HG02678 (cell line): Measurements from ENCODE around the gene TTC39B.

Experiments
- ATAC-seq: cut with Tn5 transposase; IDR thresholded peaks from one replicate; pipeline ENCODE4 v1.9.1; 2021; ENCODE audit warnings: mild to moderate bottlenecking, moderate library complexity; ENCODE audit not compliant: unreplicated experiment

TTC39B gene

DNA sequence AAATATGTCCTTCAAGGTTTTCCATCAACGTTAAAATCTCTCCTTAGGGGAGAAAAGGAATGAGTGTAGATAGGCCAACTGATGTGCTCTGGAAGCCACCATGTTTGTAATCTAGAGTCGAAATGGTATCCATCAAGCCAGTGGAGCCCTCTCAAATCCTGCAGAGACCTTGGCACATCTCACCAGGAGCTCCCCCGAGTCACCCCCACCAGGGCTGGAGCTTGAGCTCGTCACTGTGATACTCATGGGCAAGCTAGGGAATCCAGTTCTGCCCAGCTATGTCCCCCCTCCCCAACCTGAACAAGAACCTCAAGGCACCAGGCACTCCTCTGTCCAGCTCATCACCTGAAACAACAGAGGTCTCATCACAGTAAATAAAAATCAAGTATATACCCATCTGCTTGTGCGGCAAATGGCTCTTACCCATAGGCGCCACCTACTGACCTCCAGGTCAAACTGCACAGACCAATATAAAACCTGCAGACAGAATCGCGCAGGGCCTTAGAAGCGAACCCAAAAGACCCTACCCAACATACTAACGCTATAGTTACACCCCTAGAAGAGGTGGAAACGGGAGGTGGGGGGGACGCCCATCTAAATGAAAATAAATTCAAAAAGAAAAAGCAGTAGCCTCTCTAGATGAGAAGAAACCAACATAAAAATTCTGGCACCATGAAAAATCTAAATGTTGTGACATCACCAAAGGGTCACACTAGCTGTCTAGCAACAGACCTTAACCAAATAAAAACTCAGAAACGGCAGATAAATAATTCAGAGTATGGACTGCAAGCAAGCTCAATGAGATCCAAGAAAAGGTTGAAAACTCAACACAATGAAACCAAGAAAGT lies 75.0 kb downstream of the TTC39B start:
- peak; percentile 65 for ATAC-seq

DNA sequence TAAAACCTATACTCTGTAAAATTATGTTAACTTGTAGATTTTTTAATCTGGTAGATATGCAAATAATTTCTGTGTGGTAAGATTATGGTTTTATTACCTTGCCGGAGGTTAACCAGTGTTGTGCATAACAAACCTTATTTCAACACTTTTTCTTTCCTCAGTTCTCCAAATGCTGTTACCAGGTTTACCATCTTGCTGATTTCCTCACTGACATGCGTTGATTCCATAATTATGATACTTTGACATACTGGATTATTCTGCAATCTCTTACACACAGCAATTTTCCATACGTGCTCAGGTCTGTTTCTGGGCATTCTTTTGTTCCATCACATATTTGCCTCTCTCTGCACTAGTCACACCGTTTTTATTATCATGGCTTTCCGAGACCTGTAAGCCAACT lies 77.6 kb downstream of the TTC39B start:
- ATAC-seq, result no peak

DNA sequence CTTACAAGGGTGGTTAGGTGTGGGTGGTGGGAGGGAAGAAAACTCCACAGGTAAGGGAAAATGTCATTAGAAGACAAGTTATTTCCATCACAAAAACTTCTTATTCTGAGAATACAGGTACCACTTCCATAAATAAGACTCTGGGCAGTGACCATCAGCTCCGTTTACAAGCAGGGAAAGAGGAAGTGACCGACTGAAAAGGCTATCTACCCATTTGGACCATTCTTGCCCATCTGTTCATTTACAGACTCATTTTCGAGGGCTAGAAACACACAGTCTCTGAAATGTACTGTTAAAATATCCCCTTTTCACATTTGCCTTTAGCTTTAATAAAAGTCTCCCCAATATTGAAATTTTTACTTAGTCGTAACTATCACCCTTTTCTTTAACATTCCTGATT lies 79.5 kb downstream of the TTC39B start:
- ATAC-seq, result no peak

DNA sequence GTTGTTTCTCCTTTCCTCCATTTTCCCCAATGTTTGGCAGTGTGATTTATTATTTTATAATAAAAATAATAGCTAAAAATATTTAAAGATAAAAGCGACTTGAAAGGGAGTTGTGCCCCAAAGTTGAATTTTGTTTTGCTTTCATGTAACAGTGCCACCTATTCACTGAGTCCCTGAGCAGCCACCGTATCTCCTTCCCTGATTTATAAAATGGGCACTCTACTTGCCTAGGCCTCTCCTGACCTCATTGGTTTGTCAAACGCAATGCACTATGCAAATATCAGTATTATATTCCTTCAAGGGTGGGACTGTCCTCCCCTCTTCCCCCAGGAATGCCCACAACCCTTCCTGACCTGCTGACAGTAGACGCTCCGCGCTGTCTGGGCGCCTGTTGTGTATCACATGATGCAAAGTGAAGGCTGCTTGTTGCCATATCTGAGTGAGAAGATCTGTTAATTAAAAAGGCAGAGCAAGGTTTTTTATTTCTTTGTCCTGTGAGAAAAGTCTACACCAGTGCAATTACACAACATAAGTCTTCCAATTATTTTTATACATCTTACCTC lies 81.4 kb downstream of the TTC39B start:
- ATAC-seq, result no peak

DNA sequence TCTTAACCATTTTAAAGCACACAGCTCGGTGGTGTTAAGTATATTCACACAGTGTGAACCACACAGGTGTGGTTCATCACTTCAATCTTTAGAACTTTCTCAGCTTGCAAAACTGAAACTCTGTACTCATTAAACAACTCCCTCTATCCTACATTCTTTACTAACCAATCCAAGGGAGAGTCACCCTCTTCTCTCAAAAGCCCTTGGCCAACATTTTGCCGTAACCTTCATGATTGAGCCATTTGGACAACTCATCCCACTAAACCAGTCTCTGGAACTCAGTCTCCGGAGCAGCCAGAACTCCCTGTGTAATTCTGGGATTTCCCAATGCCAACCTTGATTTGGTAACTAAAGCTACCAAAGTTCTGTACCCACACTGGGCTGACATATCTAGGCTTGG lies 84.7 kb downstream of the TTC39B start:
- ATAC-seq, result no peak

DNA sequence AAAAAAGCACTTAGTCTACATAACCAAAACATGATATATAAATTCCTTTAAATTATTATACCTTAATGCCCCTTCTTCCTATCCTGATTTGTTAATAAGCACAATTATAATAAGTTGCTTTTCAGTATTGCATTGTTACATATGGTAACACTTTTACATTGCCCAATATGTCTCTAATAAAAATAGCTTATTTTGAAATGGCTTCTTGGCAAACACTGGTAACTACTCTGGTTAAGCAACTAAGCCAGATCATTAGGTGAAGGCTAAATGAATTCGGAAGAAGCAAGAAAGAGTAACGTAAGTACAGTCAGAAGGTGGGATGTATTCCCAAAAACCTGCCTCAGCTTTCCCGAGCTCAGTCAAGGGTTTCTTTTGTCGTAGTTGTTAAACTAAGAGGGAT lies 85.3 kb downstream of the TTC39B start:
- no peak for ATAC-seq

DNA sequence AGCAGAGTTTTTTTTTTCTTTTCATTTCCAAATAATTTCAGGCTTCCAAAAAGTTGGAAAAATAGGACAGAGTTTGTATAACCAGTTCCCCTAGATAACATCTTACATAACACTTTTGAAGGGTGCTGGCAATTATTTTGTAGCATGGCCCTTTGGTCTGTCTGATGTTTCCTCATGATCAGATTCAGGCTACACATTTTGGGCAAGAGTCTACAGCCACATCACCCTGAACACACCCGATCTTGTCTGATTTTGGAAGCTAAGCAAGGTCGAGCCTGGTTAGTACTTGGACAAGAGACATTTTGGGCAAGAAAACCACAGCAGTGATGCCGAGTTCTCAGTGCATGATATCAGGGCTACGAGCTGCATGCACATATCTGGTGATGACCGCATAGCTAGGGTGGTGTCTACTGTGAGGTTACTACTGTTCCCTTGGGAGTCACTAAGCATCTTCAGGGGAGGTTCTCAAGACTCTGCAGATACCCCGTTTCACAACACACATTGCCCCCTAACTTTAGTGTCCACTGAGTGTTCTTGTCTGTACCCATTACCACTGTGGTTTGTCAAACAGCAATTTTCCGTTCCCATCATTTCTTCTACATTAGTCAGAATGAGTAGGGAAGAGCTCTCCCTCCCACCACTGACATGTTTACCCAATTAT lies 86.2 kb downstream of the TTC39B start:
- ATAC-seq, result no peak

DNA sequence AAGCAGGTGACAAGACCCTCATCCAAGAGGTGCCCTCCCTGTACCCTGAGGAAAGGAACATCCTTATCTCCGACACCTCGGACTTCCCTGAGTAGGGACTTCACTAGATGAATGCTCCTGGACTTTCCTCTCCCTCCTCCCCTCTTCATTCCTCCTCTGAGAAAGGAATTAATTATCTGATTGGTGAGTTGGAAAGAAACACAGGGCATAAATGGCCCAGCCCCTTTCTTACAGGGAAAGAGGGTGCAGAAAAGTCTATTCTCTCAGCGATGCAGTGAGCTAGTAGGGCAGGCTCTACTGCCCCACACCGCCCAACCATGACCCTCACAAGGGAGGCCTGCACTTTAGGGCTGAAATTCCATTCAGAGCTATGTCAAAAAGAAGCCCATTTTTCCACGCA lies 87.5 kb downstream of the TTC39B start:
- ATAC-seq, result no peak

DNA sequence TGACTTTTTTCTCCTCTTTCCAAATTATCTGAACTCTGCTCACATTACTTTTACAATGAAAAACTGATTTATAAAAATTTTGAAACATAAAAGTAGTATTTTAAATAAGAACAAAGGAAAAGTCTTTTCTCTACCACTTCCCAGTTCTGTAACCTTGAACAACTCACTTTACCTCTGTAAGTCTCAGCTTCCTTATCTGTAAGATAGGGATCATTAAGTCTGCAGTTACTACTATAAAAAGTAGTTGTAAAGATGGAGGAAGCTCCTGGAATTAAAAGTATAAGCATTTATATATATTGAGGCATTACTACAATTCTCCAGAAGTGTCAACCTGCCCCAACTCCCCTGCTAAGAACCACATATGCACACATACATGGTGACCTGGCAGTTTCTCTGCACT lies 88.0 kb downstream of the TTC39B start:
- ATAC-seq, result no peak

DNA sequence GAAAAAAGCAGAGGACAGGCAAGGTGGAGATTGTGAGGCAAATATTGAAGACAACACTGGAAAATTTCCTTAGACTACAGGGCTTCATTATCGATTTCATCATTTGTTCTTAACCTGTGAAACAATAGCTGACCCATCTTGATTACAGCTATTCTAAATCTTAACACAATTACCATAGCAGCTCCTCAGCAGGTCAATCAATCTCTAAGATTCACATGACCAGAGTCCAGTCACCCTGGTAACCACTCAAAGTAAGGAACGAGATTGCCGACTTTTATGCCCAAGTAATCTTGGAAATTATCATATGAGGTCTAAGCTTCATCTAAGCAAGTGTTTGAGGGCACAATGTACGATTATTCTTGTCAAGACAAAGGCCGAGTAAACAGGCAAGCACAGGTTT lies 93.8 kb downstream of the TTC39B start:
- no peak for ATAC-seq

DNA sequence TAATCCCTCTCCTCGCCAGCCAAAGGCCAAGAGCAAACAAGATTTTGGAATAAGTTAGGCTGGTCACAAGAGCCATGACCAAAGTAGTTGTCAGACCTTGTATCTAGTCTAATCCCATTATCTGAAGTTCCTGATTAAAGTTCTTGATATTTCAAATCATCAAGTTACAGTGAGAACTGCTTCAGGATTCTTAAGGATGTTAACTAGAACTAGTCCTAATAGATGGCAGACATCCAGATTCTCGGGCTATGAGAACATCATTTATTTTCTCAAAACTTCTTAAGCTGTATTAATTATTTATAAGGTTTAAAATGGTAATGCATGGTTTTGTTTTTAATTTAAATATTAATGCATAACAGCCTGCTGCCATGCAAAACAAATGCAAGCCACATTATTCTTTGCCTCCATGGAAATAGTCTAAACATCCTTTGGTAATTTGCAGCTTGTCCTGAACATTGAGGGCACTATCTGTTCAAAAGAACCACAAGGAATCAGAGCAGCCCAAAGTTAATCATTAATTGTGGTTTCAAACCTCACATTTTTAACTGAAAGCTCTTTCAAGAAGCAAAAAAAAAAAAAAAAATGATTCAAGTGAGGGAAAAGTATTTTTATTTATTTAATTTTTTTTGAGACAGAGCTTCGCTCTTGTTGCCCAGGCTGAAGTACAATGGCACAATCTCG lies 95.1 kb downstream of the TTC39B start:
- ATAC-seq, result peak; percentile 14

DNA sequence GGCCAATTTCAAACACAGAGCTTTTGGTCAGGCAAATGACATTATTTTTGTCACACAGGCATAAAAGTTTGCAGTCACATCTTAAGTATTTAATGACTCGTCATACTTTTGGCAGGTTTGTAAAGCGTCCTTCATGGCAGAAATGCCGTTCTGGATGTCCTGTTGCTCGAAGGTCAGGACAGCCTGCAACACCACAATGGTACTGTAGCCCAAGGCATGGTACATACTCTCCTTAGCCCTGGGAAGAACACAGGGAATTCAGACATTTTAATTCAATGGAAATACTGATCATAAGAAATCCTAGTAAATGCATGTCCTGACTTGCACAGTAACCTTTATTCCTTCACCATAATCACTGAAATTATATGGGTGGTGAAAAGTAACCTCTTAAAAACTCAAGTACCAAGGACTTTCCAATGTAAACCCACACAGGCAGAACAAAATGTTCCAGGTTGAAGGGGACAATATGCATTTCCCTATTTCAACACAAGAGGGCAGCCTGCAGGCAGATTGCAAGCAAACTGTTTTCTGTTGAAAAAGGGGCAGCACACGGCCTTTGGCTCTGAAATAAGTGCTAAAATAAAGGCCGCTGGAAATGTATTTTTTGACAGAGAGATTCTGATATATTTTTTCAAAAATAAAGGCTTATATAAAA lies 95.7 kb downstream of the TTC39B start:
- peak; percentile 72 for ATAC-seq

DNA sequence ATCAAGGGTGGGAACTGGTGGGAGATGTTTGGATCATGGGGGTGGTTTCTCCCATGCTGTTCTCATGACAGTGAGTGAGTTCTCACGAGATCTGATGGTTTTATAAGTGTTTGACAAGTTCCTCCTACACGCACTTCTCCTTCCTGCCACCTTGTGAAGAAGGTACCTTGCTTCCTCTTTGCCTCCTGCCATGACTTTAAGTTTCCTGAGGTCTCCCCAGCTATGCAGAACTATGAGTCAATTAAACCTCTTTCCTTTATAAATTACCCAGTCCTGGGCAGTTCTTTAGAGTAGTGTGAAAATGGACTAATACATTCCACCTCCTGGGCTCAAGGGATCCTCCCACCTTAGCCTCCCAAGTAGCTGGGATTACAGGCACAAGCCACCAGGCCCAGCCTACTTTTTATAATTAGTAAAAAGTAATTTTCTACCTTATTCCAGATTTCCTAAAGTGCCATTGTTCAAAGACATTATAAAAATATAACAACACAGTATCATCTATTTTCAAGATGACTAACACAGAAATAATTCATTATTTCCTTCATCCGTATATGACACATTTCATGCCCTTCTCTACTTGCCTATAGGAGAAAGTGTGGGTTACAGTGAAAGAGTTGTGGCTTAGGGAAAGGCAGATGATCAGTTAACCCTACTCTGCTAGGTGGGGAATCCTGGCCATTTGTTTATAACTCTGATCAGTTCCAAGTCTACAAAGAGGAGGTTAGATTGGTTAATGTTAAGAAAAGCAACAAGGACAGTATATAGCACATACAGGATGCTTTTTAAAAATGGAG lies 99.9 kb downstream of the TTC39B start:
- no peak for ATAC-seq

DNA sequence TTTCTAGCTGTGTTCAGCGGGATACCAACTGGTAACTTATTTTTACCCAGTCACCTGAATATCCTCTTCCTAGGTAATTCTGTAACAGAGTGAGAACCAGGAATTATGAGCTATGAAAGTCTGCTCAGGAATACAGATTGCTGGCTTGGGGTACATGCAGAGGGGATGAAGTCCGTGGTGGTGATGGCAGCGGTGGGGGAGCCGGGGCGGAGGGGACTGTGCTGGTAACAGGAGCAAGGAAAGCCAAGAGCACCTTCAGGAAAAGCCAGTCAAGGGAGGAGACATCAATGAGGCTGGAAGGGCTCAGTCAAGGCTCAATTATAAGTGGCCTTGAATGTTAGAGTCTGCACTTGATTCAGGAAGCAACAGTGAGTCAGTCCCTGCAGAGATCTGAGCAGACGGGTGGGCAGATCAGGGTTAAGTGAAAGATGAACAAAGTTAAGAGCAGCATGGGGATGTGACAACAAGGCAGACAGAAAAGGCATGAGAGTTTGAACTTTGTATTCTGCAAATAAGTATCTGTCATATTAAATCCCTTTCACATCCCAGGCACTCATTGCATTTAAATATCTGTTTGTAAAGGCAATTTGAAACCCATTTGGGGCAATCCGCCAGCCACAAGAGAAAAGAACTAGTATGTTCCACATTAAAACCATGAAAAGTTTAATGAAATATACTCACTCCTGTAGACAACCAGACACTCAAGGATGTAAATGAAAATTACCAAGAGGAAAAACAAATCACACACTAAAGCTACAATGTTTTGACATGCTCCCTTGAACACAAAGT lies 101.2 kb downstream of the TTC39B start:
- no peak for ATAC-seq

DNA sequence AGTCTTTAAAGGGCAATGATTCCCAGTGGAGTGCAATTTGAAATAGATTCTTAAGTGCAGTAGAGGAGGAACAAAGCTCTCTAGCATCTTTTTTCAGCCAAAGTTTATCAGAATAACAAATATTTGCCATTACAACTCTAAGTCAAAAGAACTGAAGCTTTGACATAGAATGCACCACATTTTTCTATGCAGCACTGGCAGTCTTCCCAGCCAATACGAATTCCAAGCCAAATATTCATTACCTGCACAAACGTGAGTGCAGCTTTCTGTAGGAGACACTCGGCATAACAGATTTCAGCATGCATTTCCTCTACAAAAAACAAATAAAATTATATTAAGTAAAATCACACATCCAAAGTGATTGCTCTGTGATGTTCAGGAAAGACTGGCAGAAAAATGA lies 103.4 kb downstream of the TTC39B start:
- no peak for ATAC-seq

DNA sequence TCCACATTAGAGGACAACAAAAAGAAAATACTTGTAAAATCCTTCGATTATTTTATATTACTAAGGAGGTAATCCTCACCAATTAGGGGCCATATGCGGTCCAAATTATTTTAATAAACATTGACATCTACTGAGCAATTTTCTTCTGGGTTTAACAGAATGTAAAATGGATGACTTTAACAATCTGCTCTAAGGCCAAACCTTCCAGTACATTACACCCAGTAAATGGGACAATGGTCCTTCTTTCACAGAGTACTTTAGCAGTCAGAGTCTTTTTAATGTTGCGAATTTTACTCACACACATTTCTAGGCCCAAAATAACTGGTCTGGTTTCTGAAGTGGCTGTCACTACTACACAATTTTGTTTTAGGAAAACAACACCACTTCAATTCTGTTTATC lies 106.9 kb downstream of the TTC39B start:
- no peak for ATAC-seq

DNA sequence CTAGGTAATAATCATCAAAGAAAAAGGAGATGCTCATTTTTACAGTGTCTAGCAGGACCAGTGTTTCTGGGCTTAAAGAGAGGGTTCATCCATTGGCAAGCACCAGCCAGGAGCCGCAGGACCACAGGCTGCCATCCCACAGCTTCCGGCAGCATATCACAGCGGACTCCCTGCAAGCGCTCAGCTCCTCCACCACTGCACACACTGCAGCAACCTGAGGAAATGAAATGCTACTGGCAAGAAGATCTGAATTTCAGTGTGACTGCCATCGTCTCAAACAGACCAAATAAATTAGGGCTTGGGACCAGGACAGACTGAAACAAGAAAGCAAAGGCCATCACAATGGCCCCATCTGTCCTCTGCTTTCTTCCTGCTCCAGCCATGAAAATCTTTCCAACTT lies 114.2 kb downstream of the TTC39B start:
- no peak for ATAC-seq

DNA sequence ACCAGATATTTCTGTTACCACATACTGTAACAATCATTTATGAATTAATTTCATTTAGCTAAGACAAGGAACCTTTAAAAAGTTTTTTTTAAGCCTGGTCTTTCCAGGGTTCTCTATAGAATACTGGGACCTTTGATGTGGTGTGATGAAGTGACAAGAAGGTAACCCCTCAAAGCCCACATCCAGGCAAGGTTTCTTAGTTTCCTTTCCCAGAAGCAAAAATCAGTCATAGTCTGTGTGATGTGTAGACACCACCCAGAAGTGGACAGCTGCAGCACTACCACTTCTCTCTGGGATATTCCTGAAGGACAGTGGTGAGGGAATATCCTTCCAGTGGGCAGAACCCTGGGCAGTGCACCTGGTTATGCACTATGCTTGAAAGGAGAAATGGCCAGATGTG lies 115.6 kb downstream of the TTC39B start:
- peak; percentile 95 for ATAC-seq

DNA sequence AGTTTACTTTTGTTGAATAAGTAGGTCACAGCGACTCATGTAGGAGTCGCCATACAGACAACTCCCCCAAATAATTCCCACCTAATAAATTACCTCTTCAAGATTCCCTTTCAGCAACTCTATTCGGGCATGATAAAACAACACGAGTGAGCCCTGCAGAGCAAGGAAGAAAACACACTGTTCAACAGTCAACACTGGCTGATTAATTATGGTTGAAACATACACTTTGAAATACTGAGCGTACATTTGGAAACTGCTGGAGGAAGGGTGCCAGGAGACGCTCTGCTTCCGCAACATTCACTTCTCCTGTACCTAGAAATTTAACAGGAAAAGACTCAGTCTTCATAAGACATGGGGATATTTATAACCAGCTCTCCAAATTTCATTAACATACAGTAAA lies 117.5 kb downstream of the TTC39B start:
- ATAC-seq, result no peak

DNA sequence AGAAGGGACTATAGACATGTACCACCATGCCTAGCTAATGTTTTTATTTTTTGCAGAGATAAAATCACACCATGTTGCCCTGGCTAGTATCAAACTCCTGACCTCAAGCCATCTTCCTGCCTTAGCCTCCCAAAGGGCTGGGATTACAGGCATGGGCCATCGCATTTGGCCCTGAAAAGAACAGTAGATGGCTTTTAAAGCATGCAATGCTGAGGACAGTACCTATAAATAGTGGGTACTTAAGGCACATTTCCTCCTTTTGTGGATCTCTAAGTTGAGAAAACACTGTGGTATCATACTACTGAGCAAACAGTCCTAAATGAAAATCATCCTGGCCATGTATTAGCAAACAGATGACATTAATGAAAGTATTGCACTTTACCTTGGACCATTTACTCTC lies 119.4 kb downstream of the TTC39B start:
- no peak for ATAC-seq
